ENCODE measurements around the gene KRTAP10-5.
"Not testable (repeated sequence)": the region's sequence is repeated elsewhere in the genome, so short reads cannot be mapped to it uniquely, and the experiment has no call there.

DNA sequence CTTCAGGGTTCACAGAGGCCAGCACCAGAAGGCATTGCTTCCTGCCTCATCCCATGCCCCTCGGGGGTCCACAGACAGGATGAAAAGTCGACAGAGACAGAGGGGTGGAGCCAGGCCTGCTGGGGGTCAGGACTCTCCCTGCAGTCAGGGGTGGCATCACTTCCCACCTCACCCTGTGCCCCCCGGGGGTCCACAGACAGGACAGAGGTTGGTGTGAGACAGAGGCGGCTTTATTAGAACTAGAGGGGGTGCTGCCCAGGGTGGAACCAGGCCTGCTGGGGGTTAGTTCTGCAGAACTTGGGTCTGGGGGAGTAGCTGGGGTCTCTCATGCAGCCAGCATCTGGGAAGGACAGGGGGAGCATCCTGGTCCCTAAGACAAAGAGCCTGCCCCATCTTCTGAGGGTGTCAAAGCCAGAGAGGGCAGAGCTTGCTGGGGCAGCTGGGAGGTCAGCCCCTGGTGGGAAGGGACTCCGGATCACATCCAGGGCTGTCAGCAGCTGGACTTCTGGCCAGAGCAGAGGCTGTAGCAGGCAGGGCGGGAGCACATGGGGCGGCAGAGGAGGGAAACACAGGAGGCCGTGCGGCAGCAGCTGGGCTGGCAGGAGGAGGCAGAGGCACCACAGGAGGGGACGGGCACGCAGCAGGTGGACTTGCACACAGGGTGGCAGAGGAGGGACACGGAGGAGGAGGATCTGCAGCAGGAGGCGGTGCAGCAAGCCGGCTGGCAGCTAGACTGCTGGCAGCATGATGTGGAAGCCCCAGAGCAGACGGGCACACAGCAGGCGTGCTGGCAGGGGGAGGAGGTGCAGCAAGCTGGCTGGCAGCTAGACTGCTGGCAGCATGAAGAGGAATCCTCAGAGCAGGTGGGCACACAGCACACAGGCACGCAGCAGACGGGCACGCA is 10.7 kb upstream of the KRTAP10-5 start:
- TF ChIP-seq RARB (CRISPR knock-in tag; IDR thresholded peaks at IDR 0.05); PATZ1 (CRISPR knock-in tag; IDR thresholded peaks at IDR 0.05; ENCODE audit: borderline replicate concordance); CSDC2 (CRISPR knock-in tag; IDR thresholded peaks at IDR 0.05); SNAI2 (CRISPR knock-in tag; IDR thresholded peaks at IDR 0.05); ZC3H10 (CRISPR knock-in tag; IDR thresholded peaks at IDR 0.05); ARNTL (CRISPR knock-in tag; IDR thresholded peaks at IDR 0.05; ENCODE audit: borderline replicate concordance, low read depth); ESRRG (CRISPR knock-in tag; IDR thresholded peaks at IDR 0.05); ZNF8 (CRISPR knock-in tag; IDR thresholded peaks at IDR 0.05); ZFP30 (CRISPR knock-in tag; IDR thresholded peaks at IDR 0.05); GLIS3 (CRISPR knock-in tag; IDR thresholded peaks at IDR 0.05); ISL1 (CRISPR knock-in tag; IDR thresholded peaks at IDR 0.05); ZNF70 (CRISPR knock-in tag; IDR thresholded peaks at IDR 0.05): not testable (repeated sequence)
- TF ChIP-seq, protein P1, sequence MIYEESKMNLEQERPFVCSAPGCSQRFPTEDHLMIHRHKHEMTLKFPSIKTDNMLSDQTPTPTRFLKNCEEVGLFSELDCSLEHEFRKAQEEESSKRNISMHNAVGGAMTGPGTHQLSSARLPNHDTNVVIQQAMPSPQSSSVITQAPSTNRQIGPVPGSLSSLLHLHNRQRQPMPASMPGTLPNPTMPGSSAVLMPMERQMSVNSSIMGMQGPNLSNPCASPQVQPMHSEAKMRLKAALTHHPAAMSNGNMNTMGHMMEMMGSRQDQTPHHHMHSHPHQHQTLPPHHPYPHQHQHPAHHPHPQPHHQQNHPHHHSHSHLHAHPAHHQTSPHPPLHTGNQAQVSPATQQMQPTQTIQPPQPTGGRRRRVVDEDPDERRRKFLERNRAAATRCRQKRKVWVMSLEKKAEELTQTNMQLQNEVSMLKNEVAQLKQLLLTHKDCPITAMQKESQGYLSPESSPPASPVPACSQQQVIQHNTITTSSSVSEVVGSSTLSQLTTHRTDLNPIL (CRISPR knock-in tag; IDR thresholded peaks at IDR 0.05; ENCODE audit: low read depth): not testable (repeated sequence)
- TF ChIP-seq, protein P2, sequence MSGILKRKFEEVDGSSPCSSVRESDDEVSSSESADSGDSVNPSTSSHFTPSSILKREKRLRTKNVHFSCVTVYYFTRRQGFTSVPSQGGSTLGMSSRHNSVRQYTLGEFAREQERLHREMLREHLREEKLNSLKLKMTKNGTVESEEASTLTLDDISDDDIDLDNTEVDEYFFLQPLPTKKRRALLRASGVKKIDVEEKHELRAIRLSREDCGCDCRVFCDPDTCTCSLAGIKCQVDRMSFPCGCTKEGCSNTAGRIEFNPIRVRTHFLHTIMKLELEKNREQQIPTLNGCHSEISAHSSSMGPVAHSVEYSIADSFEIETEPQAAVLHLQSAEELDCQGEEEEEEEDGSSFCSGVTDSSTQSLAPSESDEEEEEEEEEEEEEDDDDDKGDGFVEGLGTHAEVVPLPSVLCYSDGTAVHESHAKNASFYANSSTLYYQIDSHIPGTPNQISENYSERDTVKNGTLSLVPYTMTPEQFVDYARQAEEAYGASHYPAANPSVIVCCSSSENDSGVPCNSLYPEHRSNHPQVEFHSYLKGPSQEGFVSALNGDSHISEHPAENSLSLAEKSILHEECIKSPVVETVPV (CRISPR knock-in tag; IDR thresholded peaks at IDR 0.05): not testable (repeated sequence)
